ACHN (cell line): Measurements from ENCODE around the gene NUTF2.
A peak's percentile ranks its signal among the peaks of the same experiment; 100 is the strongest.

Experiments used
- DNase-seq: peaks from one replicate; pipeline ENCODE4 v3.0.0-alpha.2; 2015
- in situ Hi-C: cut with HindIII; loops from 2 replicates; pipeline ENCODE4 v1.10.0; 2017; ENCODE audit warnings: low sequenced_read_pairs, low pct_ligation_motif_present, low pct_unique_long_range_greater_than_20kb

The NUTF2 gene

GRCh38 chr16:67878846-67879245 lies 32.1 kb downstream of the NUTF2 start:
- in situ Hi-C loops, result no loop called here

GRCh38 chr16:67879462-67879861 lies 32.7 kb downstream of the NUTF2 start:
- in situ Hi-C loops, result no loop called here
- no peak for DNase-seq

More at GRCh38 chr16:67878846-67879245, 32.1 kb downstream of the NUTF2 start:
- no peak for DNase-seq

- DNase-seq, result no peak
- in situ Hi-C loops, result no loop called here
These were observed 33.2 kb downstream of the NUTF2 start for GRCh38 chr16:67879936-67880335.

- in situ Hi-C loops, result no loop called here
- no peak for DNase-seq
These were observed 33.9 kb downstream of the NUTF2 start for GRCh38 chr16:67880584-67880983.

GRCh38 chr16:67881621-67882161 lies 35.0 kb downstream of the NUTF2 start:
- in situ Hi-C loops, result no loop called here

GRCh38 chr16:67882374-67883145 lies 35.8 kb downstream of the NUTF2 start:
- no peak for DNase-seq
- in situ Hi-C loops, result no loop called here

More at GRCh38 chr16:67881621-67882161, 35.0 kb downstream of the NUTF2 start:
- no peak for DNase-seq

- in situ Hi-C loops, result no loop called here
- DNase-seq, result no peak
These were observed 36.6 kb downstream of the NUTF2 start for GRCh38 chr16:67883146-67883871.

GRCh38 chr16:67883872-67884261 lies 37.1 kb downstream of the NUTF2 start:
- in situ Hi-C loops, result no loop called here
- peak; percentile 66 for DNase-seq

- peak; percentile 94 for DNase-seq
These were observed 38.0 kb downstream of the NUTF2 start, which contains the start of gene NRN1L for GRCh38 chr16:67884684-67885083. NRN1L (plus strand) TSS chr16:67884885; CDS start chr16:67884904, 19 bp downstream.

GRCh38 chr16:67885545-67885944 lies 38.8 kb downstream of the NUTF2 start:
- DNase-seq, result no peak
- in situ Hi-C loops, result no loop called here

More at GRCh38 chr16:67884684-67885083, 38.0 kb downstream of the NUTF2 start, which contains the start of gene NRN1L:
- in situ Hi-C loops, result no loop called here

GRCh38 chr16:67885976-67886375 lies 39.2 kb downstream of the NUTF2 start:
- DNase-seq, result no peak
- in situ Hi-C loops, result no loop called here

- in situ Hi-C loops, result no loop called here
- DNase-seq, result no peak
These were observed 39.7 kb downstream of the NUTF2 start for GRCh38 chr16:67886387-67886786.

- DNase-seq, result no peak
- in situ Hi-C loops, result no loop called here
These were observed 41.6 kb downstream of the NUTF2 start for GRCh38 chr16:67888331-67888730.

GRCh38 chr16:67892375-67892774 lies 45.6 kb downstream of the NUTF2 start:
- in situ Hi-C loops, result no loop called here
- no peak for DNase-seq

- DNase-seq, result peak; percentile 97
- in situ Hi-C loops, result no loop called here
These were observed 46.4 kb downstream of the NUTF2 start, which contains the start of gene PSKH1 for GRCh38 chr16:67892899-67893742. PSKH1 (plus strand) TSS chr16:67893254; CDS start chr16:67908750, 15,496 bp downstream.

GRCh38 chr16:67893743-67894399 lies 47.1 kb downstream of the NUTF2 start:
- DNase-seq, result peak; percentile 19
- in situ Hi-C loops, result no loop called here

GRCh38 chr16:67897231-67897630 lies 50.5 kb downstream of the NUTF2 start:
- DNase-seq, result no peak
- in situ Hi-C loops, result no loop called here

- in situ Hi-C loops, result no loop called here
- DNase-seq, result no peak
These were observed 55.0 kb downstream of the NUTF2 start for GRCh38 chr16:67901734-67902133.
